Measurements from ENCODE around the gene INPP4A. TPM values are rescaled to one million over a fixed set of nuclear protein-coding genes. Genes with fewer than 3 reads are reported as not detected.

Gene INPP4A
- total and polyA plus RNA-seq, 9 of the 15 experiments (the other 6 are each of a cell fraction or from before 2014, with no cell fraction given), result 1.8 to 15.7 (median 8.3) TPM

- TF ChIP-seq, protein P1, sequence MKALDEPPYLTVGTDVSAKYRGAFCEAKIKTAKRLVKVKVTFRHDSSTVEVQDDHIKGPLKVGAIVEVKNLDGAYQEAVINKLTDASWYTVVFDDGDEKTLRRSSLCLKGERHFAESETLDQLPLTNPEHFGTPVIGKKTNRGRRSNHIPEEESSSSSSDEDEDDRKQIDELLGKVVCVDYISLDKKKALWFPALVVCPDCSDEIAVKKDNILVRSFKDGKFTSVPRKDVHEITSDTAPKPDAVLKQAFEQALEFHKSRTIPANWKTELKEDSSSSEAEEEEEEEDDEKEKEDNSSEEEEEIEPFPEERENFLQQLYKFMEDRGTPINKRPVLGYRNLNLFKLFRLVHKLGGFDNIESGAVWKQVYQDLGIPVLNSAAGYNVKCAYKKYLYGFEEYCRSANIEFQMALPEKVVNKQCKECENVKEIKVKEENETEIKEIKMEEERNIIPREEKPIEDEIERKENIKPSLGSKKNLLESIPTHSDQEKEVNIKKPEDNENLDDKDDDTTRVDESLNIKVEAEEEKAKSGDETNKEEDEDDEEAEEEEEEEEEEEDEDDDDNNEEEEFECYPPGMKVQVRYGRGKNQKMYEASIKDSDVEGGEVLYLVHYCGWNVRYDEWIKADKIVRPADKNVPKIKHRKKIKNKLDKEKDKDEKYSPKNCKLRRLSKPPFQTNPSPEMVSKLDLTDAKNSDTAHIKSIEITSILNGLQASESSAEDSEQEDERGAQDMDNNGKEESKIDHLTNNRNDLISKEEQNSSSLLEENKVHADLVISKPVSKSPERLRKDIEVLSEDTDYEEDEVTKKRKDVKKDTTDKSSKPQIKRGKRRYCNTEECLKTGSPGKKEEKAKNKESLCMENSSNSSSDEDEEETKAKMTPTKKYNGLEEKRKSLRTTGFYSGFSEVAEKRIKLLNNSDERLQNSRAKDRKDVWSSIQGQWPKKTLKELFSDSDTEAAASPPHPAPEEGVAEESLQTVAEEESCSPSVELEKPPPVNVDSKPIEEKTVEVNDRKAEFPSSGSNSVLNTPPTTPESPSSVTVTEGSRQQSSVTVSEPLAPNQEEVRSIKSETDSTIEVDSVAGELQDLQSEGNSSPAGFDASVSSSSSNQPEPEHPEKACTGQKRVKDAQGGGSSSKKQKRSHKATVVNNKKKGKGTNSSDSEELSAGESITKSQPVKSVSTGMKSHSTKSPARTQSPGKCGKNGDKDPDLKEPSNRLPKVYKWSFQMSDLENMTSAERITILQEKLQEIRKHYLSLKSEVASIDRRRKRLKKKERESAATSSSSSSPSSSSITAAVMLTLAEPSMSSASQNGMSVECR (CRISPR knock-in tag; IDR thresholded peaks at IDR 0.05), result no peak
- TF ChIP-seq ZNF212 (CRISPR knock-in tag; IDR thresholded peaks at IDR 0.05), result no peak
- TF ChIP-seq GATA2 (CRISPR knock-in tag; IDR thresholded peaks at IDR 0.05), result no peak
- no peak for TF ChIP-seq HMG20B (CRISPR knock-in tag; IDR thresholded peaks at IDR 0.05)
- peak; percentile 11 for TF ChIP-seq CCNT2 (IDR thresholded peaks at IDR 0.05; ENCODE audit: borderline replicate concordance, extremely low read depth, insufficient read length, low read depth, low read length)
- TF ChIP-seq NKRF (IDR thresholded peaks at IDR 0.05; ENCODE audit: borderline replicate concordance), result no peak
- TF ChIP-seq, protein P2, sequence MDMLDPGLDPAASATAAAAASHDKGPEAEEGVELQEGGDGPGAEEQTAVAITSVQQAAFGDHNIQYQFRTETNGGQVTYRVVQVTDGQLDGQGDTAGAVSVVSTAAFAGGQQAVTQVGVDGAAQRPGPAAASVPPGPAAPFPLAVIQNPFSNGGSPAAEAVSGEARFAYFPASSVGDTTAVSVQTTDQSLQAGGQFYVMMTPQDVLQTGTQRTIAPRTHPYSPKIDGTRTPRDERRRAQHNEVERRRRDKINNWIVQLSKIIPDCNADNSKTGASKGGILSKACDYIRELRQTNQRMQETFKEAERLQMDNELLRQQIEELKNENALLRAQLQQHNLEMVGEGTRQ (CRISPR knock-in tag; IDR thresholded peaks at IDR 0.05), result no peak
- TF ChIP-seq NFIC (IDR thresholded peaks at IDR 0.05), result no peak
- TF ChIP-seq ZNF395 (CRISPR knock-in tag; IDR thresholded peaks at IDR 0.05), result no peak
- 0 out of 2 replicates have a peak, but pooled peaks have one; percentile 15 for TF ChIP-seq ZNF282 (CRISPR knock-in tag; IDR thresholded peaks at IDR 0.05)
- no peak for TF ChIP-seq TSC22D4 (tag; IDR thresholded peaks at IDR 0.05)
- TF ChIP-seq, protein P3, sequence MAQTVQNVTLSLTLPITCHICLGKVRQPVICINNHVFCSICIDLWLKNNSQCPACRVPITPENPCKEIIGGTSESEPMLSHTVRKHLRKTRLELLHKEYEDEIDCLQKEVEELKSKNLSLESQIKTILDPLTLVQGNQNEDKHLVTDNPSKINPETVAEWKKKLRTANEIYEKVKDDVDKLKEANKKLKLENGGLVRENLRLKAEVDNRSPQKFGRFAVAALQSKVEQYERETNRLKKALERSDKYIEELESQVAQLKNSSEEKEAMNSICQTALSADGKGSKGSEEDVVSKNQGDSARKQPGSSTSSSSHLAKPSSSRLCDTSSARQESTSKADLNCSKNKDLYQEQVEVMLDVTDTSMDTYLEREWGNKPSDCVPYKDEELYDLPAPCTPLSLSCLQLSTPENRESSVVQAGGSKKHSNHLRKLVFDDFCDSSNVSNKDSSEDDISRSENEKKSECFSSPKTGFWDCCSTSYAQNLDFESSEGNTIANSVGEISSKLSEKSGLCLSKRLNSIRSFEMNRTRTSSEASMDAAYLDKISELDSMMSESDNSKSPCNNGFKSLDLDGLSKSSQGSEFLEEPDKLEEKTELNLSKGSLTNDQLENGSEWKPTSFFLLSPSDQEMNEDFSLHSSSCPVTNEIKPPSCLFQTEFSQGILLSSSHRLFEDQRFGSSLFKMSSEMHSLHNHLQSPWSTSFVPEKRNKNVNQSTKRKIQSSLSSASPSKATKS (CRISPR knock-in tag; IDR thresholded peaks at IDR 0.05), result no peak
- TF ChIP-seq PML (IDR thresholded peaks at IDR 0.05; ENCODE audit: low read length), result no peak
- TF ChIP-seq RHOXF2B (CRISPR knock-in tag; conservative IDR thresholded peaks at IDR 0.05), result no peak
Measured at GRCh38 chr2:98445177-98445682, 572 bp downstream of the INPP4A start (continued).
